Activated CD4-positive, alpha-beta T cell treated with anti-CD3 and anti-CD28 coated beads for 36 hours (primary cell): ENCODE results near the gene QRFP. TPM values are rescaled to one million over a fixed set of nuclear protein-coding genes. Genes with fewer than 3 reads are reported as not detected.
"Not testable (repeated sequence)": the region's sequence is repeated elsewhere in the genome, so short reads cannot be mapped to it uniquely, and the experiment has no call there.

Experiments used
- ATAC-seq: fragments of 200-7000 bp; cut with Tn5 transposase; one replicate; pipeline ENCODE4 v1.10.0; 2021; ENCODE audit warnings: mild to moderate bottlenecking, moderate library complexity
- CTCF ChIA-PET: fragments of 350-600 bp; sonication (Branson Sonifier 250); formaldehyde crosslinking; loops from one replicate; lab custom pipeline; 2021; ENCODE audit warnings: antibody characterized with exemption; lab: Charles Lee
- POLR2A ChIA-PET: fragments of 350-600 bp; sonication (Branson Sonifier 250); formaldehyde crosslinking; loops from one replicate; lab custom pipeline; 2021; ENCODE audit warnings: antibody characterized with exemption, inconsistent platforms; lab: Charles Lee
- DNase-seq: peaks from one replicate; pipeline ENCODE4 v3.0.0-alpha.2; 2020
- H3K27ac Mint-ChIP-seq: one replicate; pipeline ENCODE4 v1.8.0; 2021; ENCODE audit warnings: mixed read lengths
- H3K27me3 Mint-ChIP-seq: one replicate; pipeline ENCODE4 v1.8.0; 2021; ENCODE audit warnings: mixed read lengths
- H3K36me3 Mint-ChIP-seq: one replicate; pipeline ENCODE4 v1.8.0; 2021; ENCODE audit warnings: low read depth, mixed read lengths
- H3K4me1 Mint-ChIP-seq: one replicate; pipeline ENCODE4 v1.8.0; 2021; ENCODE audit warnings: mixed read lengths
- H3K4me3 Mint-ChIP-seq: one replicate; pipeline ENCODE4 v1.8.0; 2021; ENCODE audit warnings: mild to moderate bottlenecking, moderate library complexity, mixed read lengths
- H3K9me3 Mint-ChIP-seq: one replicate; pipeline ENCODE4 v1.8.0; 2021; ENCODE audit warnings: low read depth, mixed read lengths
- intact Hi-C, 2 experiments: fragments of 100-400 bp; cut with DNase I in 1 of 2; cut with micrococcal nuclease in 1 of 2; formaldehyde crosslinking; loops; one replicate each; pipeline versions ENCODE4 v1.14.2 to v1.15.1; 2022 to 2024; cut with DNase I, micrococcal nuclease
- total RNA-seq, 2 experiments: library from RNA; stranded (reverse); gene quantifications; one replicate each; pipeline ENCODE4 v1.2.3, GENCODE V29; 2021

Gene QRFP
- total RNA-seq, 2 experiments from 2014 or later, result not detected

GRCh38 chr9:130914417-130915095, 17.9 kb upstream of the QRFP start:
- ATAC-seq, result no peak
- Mint-ChIP-seq H3K4me1 (no peaks in the 10 kb centered on the region), H3K4me3 (no peak overlapping the region), H3K27ac (no peak overlapping the region), H3K27me3 (peaks cover 1% of the 10 kb centered on the region), H3K36me3 (no peaks in the 10 kb centered on the region), H3K9me3 (no peaks in the 10 kb centered on the region)
- ChIA-PET CTCF (no interaction called here), POLR2A (no interaction called here)
- intact Hi-C loops, result no loop called here
- no peak for DNase-seq

- Mint-ChIP-seq H3K27ac (no peak overlapping the region), H3K9me3 (no peaks in the 10 kb centered on the region), H3K27me3 (peaks cover 1% of the 10 kb centered on the region), H3K4me1 (no peaks in the 10 kb centered on the region), H3K36me3 (no peaks in the 10 kb centered on the region), H3K4me3 (no peak overlapping the region)
- DNase-seq (no peak), ATAC-seq (no peak)
- intact Hi-C loops, result no loop called here
- POLR2A ChIA-PET, result no interaction called here
- CTCF ChIA-PET, result interaction anchor here (0.5 to 0.9 kb wide), 2 partner anchors 23 to 124 kb away, joined by 3 to 5 read pairs; no protein-coding TSS in a partner anchor
Measured at GRCh38 chr9:130913599-130914416, 17.2 kb upstream of the QRFP start.

- Mint-ChIP-seq H3K36me3 (no peaks in the 10 kb centered on the region), H3K27ac (no peak overlapping the region), H3K4me3 (no peak overlapping the region), H3K27me3 (peaks cover 2% of the 10 kb centered on the region), H3K9me3 (no peaks in the 10 kb centered on the region), H3K4me1 (no peaks in the 10 kb centered on the region)
- ATAC-seq, result no peak
- intact Hi-C loops, result no loop called here
- ChIA-PET POLR2A (no interaction called here), CTCF (interaction anchor here (0.9 kb wide), 1 partner anchor 124 kb away, joined by 3 read pairs; no protein-coding TSS in a partner anchor)
- no peak for DNase-seq
Measured at GRCh38 chr9:130912932-130913598, 16.5 kb upstream of the QRFP start.

GRCh38 chr9:130911254-130912049, 14.8 kb upstream of the QRFP start:
- ChIA-PET CTCF (no interaction called here), POLR2A (no interaction called here)
- intact Hi-C loops, result no loop called here
- Mint-ChIP-seq H3K9me3 (no peaks in the 10 kb centered on the region), H3K4me3 (no peak overlapping the region), H3K27ac (no peak overlapping the region), H3K4me1 (no peaks in the 10 kb centered on the region), H3K36me3 (no peaks in the 10 kb centered on the region), H3K27me3 (peaks cover 7% of the 10 kb centered on the region)
- DNase-seq (no peak), ATAC-seq (no peak)

DNA sequence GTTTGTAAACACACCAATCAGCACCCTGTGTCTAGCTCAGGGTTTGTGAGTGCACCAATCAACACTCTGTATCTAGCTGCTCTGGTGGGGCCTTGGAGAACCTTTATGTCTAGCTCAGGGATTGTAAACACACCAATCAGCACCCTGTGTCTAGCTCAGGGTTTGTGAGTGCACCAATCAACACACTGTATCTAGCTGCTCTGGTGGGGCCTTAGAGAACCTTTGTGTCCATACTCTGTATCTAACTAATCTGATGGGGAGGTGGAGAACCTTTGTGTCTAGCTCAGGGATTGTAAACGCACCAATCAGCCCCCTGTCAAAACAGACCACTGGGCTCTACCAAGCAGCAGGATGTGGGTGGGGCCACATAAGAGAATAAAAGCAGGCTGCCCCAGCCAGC, 14.1 kb upstream of the QRFP start:
- intact Hi-C loops, H3K4me3 Mint-ChIP-seq, H3K27ac Mint-ChIP-seq, POLR2A ChIA-PET, DNase-seq, H3K4me1 Mint-ChIP-seq, H3K9me3 Mint-ChIP-seq, H3K36me3 Mint-ChIP-seq, H3K27me3 Mint-ChIP-seq, ATAC-seq, CTCF ChIA-PET: not testable (repeated sequence)

DNA sequence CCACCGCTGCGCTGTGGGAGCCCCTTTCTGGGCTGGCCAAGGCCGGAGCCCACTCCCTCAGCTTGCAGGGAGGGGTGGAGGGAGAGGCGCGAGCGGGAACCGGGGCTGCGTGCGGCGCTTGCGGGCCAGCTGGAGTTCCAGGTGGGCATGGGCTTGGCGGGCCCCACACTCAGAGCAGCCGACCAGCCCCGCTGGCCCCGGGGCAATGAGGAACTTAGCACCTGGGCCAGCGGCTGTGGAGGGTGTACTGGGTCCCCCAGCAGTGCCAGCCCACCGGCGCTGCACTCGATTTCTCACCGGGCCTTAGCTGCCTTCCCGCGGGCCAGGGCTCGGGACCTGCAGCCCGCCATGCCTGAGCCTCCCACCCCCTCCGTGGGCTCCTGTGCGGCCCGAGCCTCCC, 13.4 kb upstream of the QRFP start:
- DNase-seq, H3K4me1 Mint-ChIP-seq, POLR2A ChIA-PET, H3K4me3 Mint-ChIP-seq, CTCF ChIA-PET, H3K27me3 Mint-ChIP-seq, H3K9me3 Mint-ChIP-seq, ATAC-seq, H3K27ac Mint-ChIP-seq, intact Hi-C loops, H3K36me3 Mint-ChIP-seq: not testable (repeated sequence)

GRCh38 chr9:130908878-130909355, 12.3 kb upstream of the QRFP start:
- H3K27ac Mint-ChIP-seq, result no peak overlapping the region
- H3K36me3 Mint-ChIP-seq, result no peaks in the 10 kb centered on the region
- no peak overlapping the region for H3K4me3 Mint-ChIP-seq
- no peaks in the 10 kb centered on the region for H3K4me1 Mint-ChIP-seq
- ATAC-seq (no peak), DNase-seq (no peak)
- H3K27me3 Mint-ChIP-seq, result peaks cover 6% of the 10 kb centered on the region
- ChIA-PET CTCF (interaction anchor here (0.5 kb wide), 1 partner anchor 10 kb away, joined by 3 read pairs; no protein-coding TSS in a partner anchor), POLR2A (no interaction called here)
- no peaks in the 10 kb centered on the region for H3K9me3 Mint-ChIP-seq
- intact Hi-C loops, result no loop called here

DNA sequence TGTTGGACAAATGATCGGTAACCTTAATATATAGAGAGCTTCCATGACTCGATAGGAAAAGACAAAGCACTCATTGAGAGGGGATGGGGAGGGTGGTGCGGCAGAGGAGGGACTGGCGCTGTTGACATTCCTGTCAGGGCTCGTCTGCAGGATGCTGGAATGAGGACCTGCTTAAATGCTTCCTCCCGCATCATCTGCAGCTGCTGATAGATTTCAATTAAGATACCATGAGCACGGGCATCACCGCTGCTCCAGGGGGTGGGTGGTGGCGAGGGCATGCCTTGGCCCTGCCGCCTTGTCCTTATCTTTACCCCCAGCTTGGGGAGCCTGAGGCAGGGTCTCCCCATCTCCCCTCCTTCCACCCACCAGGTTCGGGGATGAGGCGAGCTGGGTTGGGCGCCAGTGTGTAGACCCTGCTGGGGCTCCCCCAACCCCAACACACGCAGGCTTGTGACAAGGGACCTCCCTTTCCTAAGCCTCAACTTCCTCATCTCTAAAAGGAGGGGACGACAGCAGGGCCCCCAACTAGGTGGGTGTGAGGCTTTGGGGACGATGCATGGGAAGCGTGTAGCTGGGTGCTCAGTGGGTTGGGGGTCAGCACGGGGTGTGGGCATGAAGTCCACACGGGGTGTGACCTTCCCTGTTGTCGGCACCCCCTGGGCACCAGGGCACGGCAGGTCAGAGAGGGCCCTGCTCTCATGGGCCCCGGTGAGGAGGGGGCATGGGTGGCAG, 11.7 kb upstream of the QRFP start:
- CTCF ChIA-PET, result interaction anchor here (0.6 to 0.7 kb wide), 2 partner anchors 44 to 746 kb away, joined by 3 read pairs; no protein-coding TSS in a partner anchor
- peaks cover 6% of the 10 kb centered on the region for H3K27me3 Mint-ChIP-seq

DNA sequence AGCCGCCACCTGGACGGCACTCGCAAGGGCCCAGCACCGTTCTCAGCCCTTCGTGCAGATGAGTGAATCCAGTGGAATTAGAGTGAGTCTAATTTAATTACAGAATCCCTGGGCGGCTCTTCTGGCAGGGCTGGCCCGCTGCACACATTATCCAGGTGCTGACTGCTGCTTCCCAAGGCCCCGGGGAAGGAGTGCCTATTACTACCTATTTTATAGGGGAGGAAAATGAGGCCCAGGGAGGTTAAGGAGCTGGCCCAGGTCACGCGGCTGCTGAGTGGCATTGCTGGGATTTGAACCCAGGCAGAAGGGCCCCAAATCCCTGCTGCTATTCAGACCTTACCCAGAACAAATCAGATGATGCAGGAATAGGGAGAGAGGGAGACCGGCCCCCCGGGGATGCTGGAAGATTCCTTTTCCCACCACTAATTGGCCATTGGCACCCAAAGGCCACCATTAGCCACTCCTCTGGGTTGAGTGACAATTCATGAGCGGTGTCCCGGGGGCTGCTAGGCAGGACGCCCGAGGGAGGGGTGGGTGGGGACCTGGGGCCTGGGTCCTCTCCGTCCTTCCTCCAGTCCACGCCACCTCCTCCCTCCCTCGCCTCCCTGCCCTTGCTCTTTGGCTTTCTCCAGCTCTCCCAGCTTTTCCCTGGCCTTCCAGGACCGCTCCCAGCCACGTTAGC, 10.3 kb upstream of the QRFP start:
- CTCF ChIA-PET, result no interaction called here

More for the DNA sequence above, 11.7 kb upstream of the QRFP start:
- Mint-ChIP-seq H3K27ac (no peak overlapping the region), H3K36me3 (no peaks in the 10 kb centered on the region), H3K9me3 (no peaks in the 10 kb centered on the region), H3K4me1 (no peaks in the 10 kb centered on the region), H3K4me3 (no peak overlapping the region)
- POLR2A ChIA-PET, result no interaction called here
- no peak for ATAC-seq
- no peak for DNase-seq
- intact Hi-C loops, result no loop called here

More for the DNA sequence above, 10.3 kb upstream of the QRFP start:
- Mint-ChIP-seq H3K4me1 (no peaks in the 10 kb centered on the region), H3K36me3 (no peaks in the 10 kb centered on the region), H3K9me3 (no peaks in the 10 kb centered on the region), H3K4me3 (no peak overlapping the region), H3K27me3 (peaks cover 6% of the 10 kb centered on the region), H3K27ac (no peak overlapping the region)
- no peak for ATAC-seq
- POLR2A ChIA-PET, result no interaction called here
- no peak for DNase-seq
- intact Hi-C loops, result no loop called here
